Left lung (tissue), 10 donors: ENCODE measurements around the gene ZNF154. TPM values are rescaled to one million over a fixed set of nuclear protein-coding genes. Genes with fewer than 3 reads are reported as not detected.
A peak's percentile ranks its signal among the peaks of the same experiment; 100 is the strongest.

ENCODE experiments used
- ATAC-seq: fragments of 200-7000 bp; cut with Tn5 transposase; one replicate; pipeline ENCODE4 v1.9.1; 2020; ENCODE audit warnings: moderate library complexity
- DNase-seq, 4 donors: peaks; one replicate each; pipeline ENCODE4 v3.0.0-alpha.2; 2013 to 2020
- H3K27ac ChIP-seq, 2 donors: fragments of 200-600 bp; sonication (generic) in 1 of 2; one replicate each; pipeline versions ENCODE4 v1.5.0 to v1.8.0; 2020 to 2021
- H3K27me3 ChIP-seq, 2 donors: fragments of 200-600 bp; sonication (generic) in 1 of 2; one replicate each; pipeline versions ENCODE4 v1.5.0 to v1.8.0; 2020 to 2021
- H3K36me3 ChIP-seq, 2 donors: fragments of 200-600 bp; sonication (generic) in 1 of 2; one replicate each; pipeline versions ENCODE4 v1.5.0 to v1.8.0; 2020 to 2021
- H3K4me1 ChIP-seq, 2 donors: fragments of 200-600 bp; one replicate each; pipeline ENCODE4 v1.8.0; 2021
- H3K4me3 ChIP-seq, 2 donors: fragments of 200-600 bp; sonication (generic) in 1 of 2; one replicate each; pipeline versions ENCODE4 v1.5.0 to v1.8.0; 2020 to 2021; ENCODE audit warnings: mild to moderate bottlenecking in 1 of 2
- H3K9me3 ChIP-seq, 2 donors: fragments of 200-600 bp; sonication (generic) in 1 of 2; one replicate each; pipeline versions ENCODE4 v1.5.0 to v1.8.0; 2020 to 2021
- CTCF ChIP-seq, 2 donors: fragments of 200-600 bp; sonication (generic) in 1 of 2; IDR thresholded peaks; one replicate each; pipeline versions ENCODE4 v1.5.0 to v1.8.0; 2021; ENCODE audit warnings: antibody characterized with exemption in 2 of 2
- intact Hi-C, 2 donors: fragments of 100-400 bp; cut with DNase I; formaldehyde crosslinking; loops; one replicate each; pipeline versions ENCODE4 v1.11.2 to v1.14.2; 2022
- polyA plus RNA-seq, 6 donors: library from polyadenylated mRNA; unstranded; fragments of 120-200 nt; gene quantifications; one replicate each; pipeline ENCODE4 v1.2.1, GENCODE V29; 2013; ENCODE audit not compliant: insufficient read length in 6 of 6
- total RNA-seq, 2 donors: library from RNA; stranded (reverse); fragmentation: NEBNext Ultra II Directional; extraction: Animal tissue kit (Norgen Biotek cat#: 25700); gene quantifications; one replicate each; pipeline ENCODE4 v1.2.1, GENCODE V29; 2021
- donor health status: DM: no; HTN: yes; CAD: no.
- donor health status: DM: no; HTN: no; CAD: no.

Gene ZNF154
- total and polyA plus RNA-seq, 8 donors, result 7.0 to 49.0 (median 41.4) TPM

- ATAC-seq, result no peak
Measured at GRCh38 chr19:57668635-57669034, 40.4 kb downstream of the ZNF154 start, which contains the start of gene ZSCAN4. Gene ZSCAN4, plus strand, starts transcription at chr19:57668935. Its CDS starts 7,211 bp downstream, at chr19:57676146.

GRCh38 chr19:57667228-57667627 is 41.8 kb downstream of the ZNF154 start:
- H3K27ac ChIP-seq, result no peak overlapping the region
- no peak overlapping the region for H3K4me3 ChIP-seq
- H3K4me1 ChIP-seq, result no peaks in the 10 kb centered on the region
- TF ChIP-seq CTCF (IDR thresholded peaks at IDR 0.05), result no peak
- DNase-seq, result no peak
- no peaks in the 10 kb centered on the region for H3K9me3 ChIP-seq
- no peak for ATAC-seq
- intact Hi-C loops, result no loop called here
- no peaks in the 10 kb centered on the region for H3K36me3 ChIP-seq
- H3K27me3 ChIP-seq, result peaks cover 0 to 44% of the 10 kb centered on the region in 2 donors

More at GRCh38 chr19:57668635-57669034, 40.4 kb downstream of the ZNF154 start, which contains the start of gene ZSCAN4:
- Histone ChIP-seq H3K36me3 (no peaks in the 10 kb centered on the region), H3K27ac (no peak within 1 kb of the TSS), H3K4me1 (no peaks in the 10 kb centered on the region), H3K9me3 (peaks cover 0 to under 1% of the 10 kb centered on the region in 2 donors), H3K4me3 (no peak within 1 kb of the TSS), H3K27me3 (peaks cover 0 to 32% of the 10 kb centered on the region in 2 donors)
- no peak for TF ChIP-seq CTCF (IDR thresholded peaks at IDR 0.05)
- DNase-seq, result no peak
- intact Hi-C loops, result no loop called here

- Histone ChIP-seq H3K4me1 (no peaks in the 10 kb centered on the region), H3K4me3 (no peak overlapping the region), H3K36me3 (no peaks in the 10 kb centered on the region), H3K27ac (peak overlapping the region in 1 of 2 donors; percentile 60), H3K27me3 (peaks cover 0 to 44% of the 10 kb centered on the region in 2 donors), H3K9me3 (no peaks in the 10 kb centered on the region)
- DNase-seq, result no peak
- intact Hi-C loops, result no loop called here
- no peak for TF ChIP-seq CTCF (IDR thresholded peaks at IDR 0.05)
- ATAC-seq, result no peak
Measured at GRCh38 chr19:57665261-57665806, 43.7 kb downstream of the ZNF154 start.

GRCh38 chr19:57664269-57665127 is 44.5 kb downstream of the ZNF154 start:
- intact Hi-C loops, result no loop called here
- peak; percentile 96 for ATAC-seq
- Histone ChIP-seq H3K27ac (peak overlapping the region; percentile 34 to 60), H3K4me3 (peak overlapping the region; percentile 37 to 45), H3K36me3 (no peaks in the 10 kb centered on the region), H3K9me3 (no peaks in the 10 kb centered on the region), H3K4me1 (no peaks in the 10 kb centered on the region), H3K27me3 (peaks cover 0 to 44% of the 10 kb centered on the region in 2 donors)
- DNase-seq, result peak; percentile 42 to 85 (median 78)
- no peak for TF ChIP-seq CTCF (IDR thresholded peaks at IDR 0.05)

- Histone ChIP-seq H3K36me3 (no peaks in the 10 kb centered on the region), H3K4me1 (no peaks in the 10 kb centered on the region), H3K9me3 (peaks cover 0 to 40% of the 10 kb centered on the region in 2 donors), H3K27ac (no peak overlapping the region), H3K27me3 (no peaks in the 10 kb centered on the region), H3K4me3 (no peak overlapping the region)
- no peak for ATAC-seq
- DNase-seq, result no peak
- TF ChIP-seq CTCF (IDR thresholded peaks at IDR 0.05), result no peak
- intact Hi-C loops, result no loop called here
Measured at GRCh38 chr19:57656346-57656745, 52.7 kb downstream of the ZNF154 start.
